ENCODE data around the gene MYBPC3. TPM values are rescaled to one million over a fixed set of nuclear protein-coding genes. Genes with fewer than 3 reads are reported as not detected.

MYBPC3 gene
- total RNA-seq (2014; rRNA removed; shearing (Covaris generic); ENCODE audit: low replicate concordance): not detected in 2 replicates

- H3K27me3 ChIP-seq: no peaks in the 10 kb centered on the region
- no peaks in the 10 kb centered on the region for H3K9me3 ChIP-seq
- no peaks in the 10 kb centered on the region for H3K36me3 ChIP-seq
- no peak within 1 kb of the TSS for H3K4me3 ChIP-seq
- DNase-seq: no peak
Measured at GRCh38 chr11:47352556-47352955, at the start of gene MYBPC3. Gene MYBPC3, minus strand, starts transcription at chr11:47352702. Its CDS starts 55 bp downstream, at chr11:47352647.

GRCh38 chr11:47400768-47401279 is 48.3 kb upstream of the MYBPC3 start:
- Histone ChIP-seq H3K4me3 (no peak overlapping the region), H3K9me3 (no peaks in the 10 kb centered on the region), H3K27me3 (no peaks in the 10 kb centered on the region), H3K36me3 (no peaks in the 10 kb centered on the region)
- DNase-seq: no peak

- no peak overlapping the region for H3K4me3 ChIP-seq
- no peaks in the 10 kb centered on the region for H3K9me3 ChIP-seq
- H3K27me3 ChIP-seq: no peaks in the 10 kb centered on the region
- no peak for DNase-seq
- H3K36me3 ChIP-seq: no peaks in the 10 kb centered on the region
Measured at GRCh38 chr11:47399860-47400767, 47.6 kb upstream of the MYBPC3 start.

GRCh38 chr11:47398551-47398950 is 46.0 kb upstream of the MYBPC3 start:
- H3K36me3 ChIP-seq: no peaks in the 10 kb centered on the region
- no peaks in the 10 kb centered on the region for H3K27me3 ChIP-seq
- H3K4me3 ChIP-seq: no peak overlapping the region
- H3K9me3 ChIP-seq: no peaks in the 10 kb centered on the region
- DNase-seq: no peak

GRCh38 chr11:47398011-47398410 is 45.5 kb upstream of the MYBPC3 start:
- Histone ChIP-seq H3K9me3 (no peaks in the 10 kb centered on the region), H3K4me3 (no peak overlapping the region), H3K36me3 (no peaks in the 10 kb centered on the region), H3K27me3 (no peaks in the 10 kb centered on the region)
- no peak for DNase-seq

- Histone ChIP-seq H3K27me3 (no peaks in the 10 kb centered on the region), H3K9me3 (no peaks in the 10 kb centered on the region), H3K4me3 (no peak overlapping the region), H3K36me3 (no peaks in the 10 kb centered on the region)
- no peak for DNase-seq
Measured at GRCh38 chr11:47396049-47396320, 43.5 kb upstream of the MYBPC3 start.

- Histone ChIP-seq H3K9me3 (no peaks in the 10 kb centered on the region), H3K4me3 (no peak overlapping the region), H3K36me3 (no peaks in the 10 kb centered on the region), H3K27me3 (no peaks in the 10 kb centered on the region)
- DNase-seq: no peak
Measured at GRCh38 chr11:47395223-47396048, 42.9 kb upstream of the MYBPC3 start.

GRCh38 chr11:47394322-47395222 is 42.1 kb upstream of the MYBPC3 start:
- Histone ChIP-seq H3K4me3 (no peak overlapping the region), H3K36me3 (no peaks in the 10 kb centered on the region), H3K27me3 (no peaks in the 10 kb centered on the region), H3K9me3 (no peaks in the 10 kb centered on the region)
- DNase-seq: no peak

GRCh38 chr11:47394050-47394321 is 41.5 kb upstream of the MYBPC3 start:
- Histone ChIP-seq H3K9me3 (no peaks in the 10 kb centered on the region), H3K27me3 (no peaks in the 10 kb centered on the region), H3K4me3 (no peak overlapping the region), H3K36me3 (no peaks in the 10 kb centered on the region)
- DNase-seq: no peak

GRCh38 chr11:47393163-47394049 is 40.9 kb upstream of the MYBPC3 start:
- Histone ChIP-seq H3K9me3 (no peaks in the 10 kb centered on the region), H3K27me3 (no peaks in the 10 kb centered on the region), H3K36me3 (no peaks in the 10 kb centered on the region), H3K4me3 (no peak overlapping the region)
- DNase-seq: peak; percentile 59

- no peak for DNase-seq
- Histone ChIP-seq H3K36me3 (no peaks in the 10 kb centered on the region), H3K27me3 (no peaks in the 10 kb centered on the region), H3K4me3 (no peak overlapping the region), H3K9me3 (no peaks in the 10 kb centered on the region)
Measured at GRCh38 chr11:47392546-47393162, 40.2 kb upstream of the MYBPC3 start.

GRCh38 chr11:47391711-47392432 is 39.4 kb upstream of the MYBPC3 start:
- DNase-seq: no peak
- H3K36me3 ChIP-seq: no peaks in the 10 kb centered on the region
- H3K27me3 ChIP-seq: no peaks in the 10 kb centered on the region
- no peak overlapping the region for H3K4me3 ChIP-seq
- no peaks in the 10 kb centered on the region for H3K9me3 ChIP-seq

GRCh38 chr11:47391077-47391583 is 38.6 kb upstream of the MYBPC3 start:
- no peak for DNase-seq

GRCh38 chr11:47390422-47390760 is 37.9 kb upstream of the MYBPC3 start:
- no peak overlapping the region for H3K4me3 ChIP-seq
- H3K27me3 ChIP-seq: no peaks in the 10 kb centered on the region
- no peak for DNase-seq
- H3K9me3 ChIP-seq: no peaks in the 10 kb centered on the region
- H3K36me3 ChIP-seq: no peaks in the 10 kb centered on the region

More at GRCh38 chr11:47391077-47391583, 38.6 kb upstream of the MYBPC3 start:
- no peak overlapping the region for H3K4me3 ChIP-seq
- no peaks in the 10 kb centered on the region for H3K9me3 ChIP-seq
- no peaks in the 10 kb centered on the region for H3K36me3 ChIP-seq
- no peaks in the 10 kb centered on the region for H3K27me3 ChIP-seq

Measured in MG63 (cell line).